Stimulated activated effector memory CD8-positive, alpha-beta T cell treated with anti-CD3 and anti-CD28 coated beads, Interleukin-12 subunit alpha, Interleukin-12 subunit beta, amount 100 ng/mL, for 72 hours (primary cell): ENCODE data around the gene OPA1.

ENCODE experiments used
- ATAC-seq: fragments of 150-1000 bp; cut with Tn5 transposase; 2 replicates; pipeline ENCODE4 v1.10.0; 2021
- DNase-seq, 2 donors: peaks; one replicate each; pipeline ENCODE4 v3.0.0; 2021 to 2022; ENCODE audit warnings: low spot score in 2 of 2
- H3K27ac Mint-ChIP-seq: one replicate; pipeline ENCODE4 v1.8.0; 2022; ENCODE audit warnings: mild to moderate bottlenecking, mixed read lengths
- H3K36me3 Mint-ChIP-seq: one replicate; pipeline ENCODE4 v1.8.0; 2022; ENCODE audit warnings: mild to moderate bottlenecking, mixed read lengths
- H3K4me1 Mint-ChIP-seq: one replicate; pipeline ENCODE4 v1.8.0; 2022; ENCODE audit warnings: mixed read lengths
- H3K4me3 Mint-ChIP-seq: one replicate; pipeline ENCODE4 v1.8.0; 2022; ENCODE audit warnings: mild to moderate bottlenecking, mixed read lengths
- H3K9me3 Mint-ChIP-seq: one replicate; pipeline ENCODE4 v1.8.0; 2022; ENCODE audit warnings: mixed read lengths

The OPA1 gene

DNA sequence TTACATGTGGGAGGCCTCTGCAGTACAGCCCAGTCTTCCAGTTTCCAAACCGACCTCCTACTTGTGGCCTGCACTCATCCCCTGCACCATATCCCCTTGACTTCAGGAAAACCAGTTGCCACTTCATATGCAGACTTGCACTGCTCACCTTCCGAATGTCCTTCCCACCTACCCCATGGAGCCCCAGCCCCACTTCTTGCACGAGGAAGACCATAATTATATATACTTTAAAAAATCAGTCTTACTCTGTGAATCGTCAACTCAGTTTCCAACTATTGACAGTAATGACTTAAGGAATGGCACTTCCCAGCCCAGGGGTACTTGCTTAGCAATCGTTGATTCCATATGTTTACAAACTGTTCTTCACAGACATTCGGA, 136.1 kb downstream of the OPA1 start:
- peak in 1 of 2 donors; percentile 10 for DNase-seq
- Mint-ChIP-seq H3K36me3 (no peaks in the 10 kb centered on the region), H3K4me3 (no peak overlapping the region), H3K9me3 (no peaks in the 10 kb centered on the region), H3K4me1 (no peaks in the 10 kb centered on the region), H3K27ac (no peak overlapping the region)
- ATAC-seq, result no peak

DNA sequence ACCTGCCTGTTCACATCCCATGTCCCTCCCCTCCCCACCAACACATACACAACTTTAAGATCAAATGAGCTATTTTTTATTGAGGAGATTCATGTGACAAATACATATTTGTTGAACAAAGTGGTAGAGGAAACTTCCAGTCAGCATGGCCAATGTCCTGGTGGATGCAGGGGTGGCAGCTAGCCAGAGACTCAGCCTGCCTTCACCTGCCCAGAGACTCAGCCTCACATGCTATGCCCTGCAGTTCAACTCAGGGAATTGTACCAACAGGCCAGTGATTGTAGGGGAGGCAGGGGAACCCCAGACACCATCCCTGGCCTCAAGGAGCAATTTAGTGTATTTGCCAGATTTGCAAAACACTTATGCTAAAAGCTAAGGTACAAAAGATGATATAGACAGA, 136.6 kb downstream of the OPA1 start:
- Mint-ChIP-seq H3K4me1 (no peaks in the 10 kb centered on the region), H3K4me3 (no peak overlapping the region), H3K27ac (no peak overlapping the region), H3K9me3 (no peaks in the 10 kb centered on the region), H3K36me3 (no peaks in the 10 kb centered on the region)
- no peak for ATAC-seq
- DNase-seq, result peak in 1 of 2 donors; percentile 7

DNA sequence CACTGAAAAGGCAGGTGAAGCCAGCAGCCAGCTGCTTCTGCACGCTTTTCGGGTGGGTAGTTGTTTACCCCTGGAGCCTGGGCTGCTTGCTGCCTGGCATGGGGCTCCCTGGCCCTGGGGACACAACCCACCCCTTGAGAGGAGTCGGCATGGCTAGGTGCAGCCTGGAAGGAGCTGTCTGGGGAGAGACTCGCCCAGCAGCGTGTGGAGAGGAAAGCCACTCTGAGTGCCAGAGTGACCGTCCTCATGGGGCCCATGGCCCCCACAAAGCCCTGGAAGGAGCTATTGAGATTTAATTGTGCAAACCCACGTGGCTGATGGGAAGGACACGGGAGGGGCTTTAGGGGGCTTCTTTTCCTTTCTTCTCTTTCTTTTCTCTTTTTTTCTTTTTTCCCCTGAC, 137.5 kb downstream of the OPA1 start:
- no peaks in the 10 kb centered on the region for H3K36me3 Mint-ChIP-seq
- no peaks in the 10 kb centered on the region for H3K4me1 Mint-ChIP-seq
- ATAC-seq (no peak), DNase-seq (peak in 1 of 2 donors; percentile 34)
- no peaks in the 10 kb centered on the region for H3K9me3 Mint-ChIP-seq
- H3K27ac Mint-ChIP-seq, result no peak overlapping the region
- no peak overlapping the region for H3K4me3 Mint-ChIP-seq

DNA sequence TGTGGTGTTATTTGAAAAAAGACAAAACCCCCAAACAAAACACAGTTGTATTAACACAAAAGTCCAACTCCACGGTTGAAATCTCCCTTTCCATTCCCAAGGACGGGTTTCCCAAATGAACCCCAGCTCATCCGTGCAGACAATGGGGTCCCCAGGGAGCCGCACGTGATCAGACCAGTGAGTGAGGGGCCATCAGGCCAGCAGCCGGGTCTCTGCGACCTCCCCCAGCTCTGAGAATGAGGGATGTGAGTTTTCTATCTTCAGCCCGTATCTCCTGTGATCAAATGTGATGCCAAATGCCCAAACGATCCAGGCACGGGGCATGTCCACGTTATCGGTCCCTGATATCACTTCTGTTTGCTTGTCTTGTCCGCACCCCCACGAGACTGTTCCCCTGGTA, 138.0 kb downstream of the OPA1 start:
- ATAC-seq, result no peak
- Mint-ChIP-seq H3K9me3 (no peaks in the 10 kb centered on the region), H3K4me1 (no peaks in the 10 kb centered on the region), H3K27ac (no peak overlapping the region), H3K36me3 (no peaks in the 10 kb centered on the region), H3K4me3 (no peak overlapping the region)
- DNase-seq, result peak in 1 of 2 donors; percentile 8

DNA sequence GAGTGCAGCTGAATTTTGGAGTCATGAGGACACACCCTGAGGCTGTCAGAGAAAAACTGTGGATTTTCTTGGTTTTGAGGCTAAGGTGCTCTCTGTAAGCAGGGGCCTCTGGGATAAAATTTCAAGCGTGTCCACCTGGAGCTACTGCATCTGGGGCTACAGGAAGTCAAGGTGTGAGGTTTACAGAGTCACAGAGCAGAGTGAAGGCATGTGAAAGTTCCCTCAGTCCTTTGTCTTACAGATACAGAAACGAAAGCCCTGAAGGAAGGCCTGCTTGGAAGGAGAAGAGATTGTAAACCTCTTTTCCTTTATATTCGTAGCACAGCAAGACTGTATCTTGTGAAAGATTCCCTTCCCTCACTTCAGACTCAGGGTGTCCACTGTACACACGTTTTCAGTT, 138.6 kb downstream of the OPA1 start:
- H3K36me3 Mint-ChIP-seq, result no peaks in the 10 kb centered on the region
- ATAC-seq (no peak), DNase-seq (no peak)
- no peak overlapping the region for H3K27ac Mint-ChIP-seq
- no peak overlapping the region for H3K4me3 Mint-ChIP-seq
- H3K9me3 Mint-ChIP-seq, result no peaks in the 10 kb centered on the region
- no peaks in the 10 kb centered on the region for H3K4me1 Mint-ChIP-seq

DNA sequence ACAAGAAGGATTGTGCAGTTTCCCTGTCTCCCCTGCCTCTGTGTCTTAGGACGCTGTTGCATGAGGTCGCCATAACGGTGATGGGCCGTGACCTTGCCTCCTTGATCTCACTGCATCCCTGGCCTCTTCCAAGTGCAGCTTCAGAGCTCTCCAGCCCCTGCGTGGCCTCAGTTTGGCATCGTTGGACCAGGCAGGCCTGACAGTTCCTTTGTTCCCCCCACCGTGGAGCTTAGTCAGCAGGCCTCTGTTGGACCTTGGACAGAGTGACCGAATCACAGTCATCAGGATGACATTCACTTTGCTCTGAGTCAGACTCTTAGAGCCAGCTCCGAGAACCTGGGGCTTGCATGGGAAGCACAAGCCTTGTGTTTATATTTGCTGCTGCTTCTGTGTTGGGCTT, 139.4 kb downstream of the OPA1 start:
- H3K9me3 Mint-ChIP-seq, result no peaks in the 10 kb centered on the region
- peak in 1 of 2 donors; percentile 22 for DNase-seq

DNA sequence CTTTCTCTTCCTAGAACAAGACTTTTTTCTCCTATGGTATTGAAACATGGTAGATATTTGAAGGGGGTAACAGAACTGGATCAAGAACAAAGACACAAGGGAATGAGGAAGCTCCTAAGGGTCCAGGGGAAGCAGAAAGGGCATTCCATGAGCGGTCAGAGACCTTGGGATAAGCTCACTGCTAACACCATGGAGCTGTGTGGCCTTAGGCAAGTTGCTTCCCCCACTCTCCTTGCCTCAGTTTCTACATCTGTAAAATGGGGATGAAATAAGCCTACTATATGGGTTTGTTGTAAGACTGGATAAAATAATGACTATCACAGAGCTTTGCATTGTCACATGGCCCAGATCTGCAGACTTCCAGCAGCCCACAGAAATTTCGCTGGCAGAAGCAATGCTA, 139.8 kb downstream of the OPA1 start:
- H3K36me3 Mint-ChIP-seq, result no peaks in the 10 kb centered on the region
- no peaks in the 10 kb centered on the region for H3K9me3 Mint-ChIP-seq
- no peak overlapping the region for H3K4me3 Mint-ChIP-seq
- no peaks in the 10 kb centered on the region for H3K4me1 Mint-ChIP-seq
- DNase-seq, result no peak
- no peak for ATAC-seq
- H3K27ac Mint-ChIP-seq, result no peak overlapping the region

More for the DNA sequence above, 139.4 kb downstream of the OPA1 start:
- Mint-ChIP-seq H3K4me1 (no peaks in the 10 kb centered on the region), H3K4me3 (no peak overlapping the region), H3K36me3 (no peaks in the 10 kb centered on the region), H3K27ac (no peak overlapping the region)
- no peak for ATAC-seq

DNA sequence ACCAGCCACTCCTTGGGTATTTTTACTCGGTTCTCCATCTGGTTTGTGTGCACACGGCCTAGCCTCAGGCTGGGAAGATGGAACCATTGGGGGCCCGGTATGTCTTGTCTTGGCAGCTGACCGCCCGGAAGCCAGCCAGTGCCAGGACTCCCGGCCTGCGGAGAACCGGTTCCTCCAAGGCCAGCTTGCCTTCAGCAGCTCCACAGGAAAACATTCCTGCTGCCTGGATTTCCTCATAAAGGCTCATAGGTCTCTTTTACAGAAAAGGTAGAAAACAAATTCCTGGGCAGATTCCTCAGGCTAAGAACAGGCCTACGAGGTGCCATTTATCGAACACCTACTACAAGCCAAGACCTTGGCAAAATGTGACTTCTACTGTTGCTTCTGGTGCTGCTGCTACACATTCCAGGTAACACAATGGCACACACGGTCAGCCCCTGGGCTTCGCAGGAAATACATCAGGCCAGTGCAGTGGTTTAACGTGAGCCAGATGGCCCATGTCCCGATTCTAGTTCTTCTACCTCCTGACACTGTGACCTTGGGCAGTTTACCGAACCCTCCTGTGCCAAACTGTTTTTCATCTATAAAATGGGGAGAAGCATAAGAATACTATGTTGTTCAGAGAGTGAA, 141.8 kb downstream of the OPA1 start:
- peak in 1 of 2 donors; percentile 29 for DNase-seq
- H3K4me1 Mint-ChIP-seq, result no peaks in the 10 kb centered on the region
- H3K27ac Mint-ChIP-seq, result no peak overlapping the region
- H3K36me3 Mint-ChIP-seq, result no peaks in the 10 kb centered on the region
- ATAC-seq, result no peak
- H3K4me3 Mint-ChIP-seq, result no peak overlapping the region
- H3K9me3 Mint-ChIP-seq, result no peaks in the 10 kb centered on the region

DNA sequence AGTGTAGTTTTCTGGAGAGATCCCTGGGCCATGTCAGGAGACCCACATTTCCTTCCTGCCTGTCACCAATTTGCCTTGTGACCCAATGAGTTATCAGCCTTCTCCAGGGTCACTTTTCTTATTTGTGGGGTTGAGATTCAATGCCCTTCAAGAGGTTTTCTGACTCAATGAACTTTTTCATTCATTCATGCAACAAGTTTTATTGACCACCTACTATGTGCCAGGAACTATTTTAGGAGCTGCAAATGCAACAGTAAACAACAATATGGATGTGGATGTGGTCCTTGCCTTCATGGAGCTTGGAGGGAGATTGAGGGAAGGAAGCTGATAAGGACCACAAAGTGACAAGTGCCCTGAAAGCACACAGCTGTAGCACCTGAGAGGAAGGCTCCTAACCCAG, 142.8 kb downstream of the OPA1 start:
- no peaks in the 10 kb centered on the region for H3K4me1 Mint-ChIP-seq
- DNase-seq, result peak in 1 of 2 donors; percentile 6
- H3K4me3 Mint-ChIP-seq, result no peak overlapping the region
- H3K9me3 Mint-ChIP-seq, result no peaks in the 10 kb centered on the region
- ATAC-seq, result no peak
- no peaks in the 10 kb centered on the region for H3K36me3 Mint-ChIP-seq
- no peak overlapping the region for H3K27ac Mint-ChIP-seq

DNA sequence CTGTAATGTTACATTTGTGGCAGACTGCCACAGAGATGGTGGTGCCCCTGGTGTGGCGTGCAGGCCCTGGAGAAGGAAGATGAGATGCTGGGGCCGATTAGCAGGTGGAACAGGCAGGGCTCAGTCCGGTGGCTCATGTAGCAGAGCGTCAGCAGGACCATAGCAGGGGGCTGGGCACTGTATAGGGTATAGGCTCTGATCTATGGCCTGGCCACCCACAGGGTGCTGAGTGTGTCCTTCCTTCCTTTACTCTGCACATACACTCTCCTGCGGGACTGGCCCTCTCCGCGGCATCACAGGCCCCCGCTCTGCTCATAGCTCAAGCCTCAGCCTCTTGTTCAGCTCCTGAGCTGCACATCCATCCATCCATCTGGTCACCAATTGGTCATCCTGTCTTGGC, 143.6 kb downstream of the OPA1 start:
- ATAC-seq, result peak; percentile 39
- H3K4me3 Mint-ChIP-seq, result no peak overlapping the region

DNA sequence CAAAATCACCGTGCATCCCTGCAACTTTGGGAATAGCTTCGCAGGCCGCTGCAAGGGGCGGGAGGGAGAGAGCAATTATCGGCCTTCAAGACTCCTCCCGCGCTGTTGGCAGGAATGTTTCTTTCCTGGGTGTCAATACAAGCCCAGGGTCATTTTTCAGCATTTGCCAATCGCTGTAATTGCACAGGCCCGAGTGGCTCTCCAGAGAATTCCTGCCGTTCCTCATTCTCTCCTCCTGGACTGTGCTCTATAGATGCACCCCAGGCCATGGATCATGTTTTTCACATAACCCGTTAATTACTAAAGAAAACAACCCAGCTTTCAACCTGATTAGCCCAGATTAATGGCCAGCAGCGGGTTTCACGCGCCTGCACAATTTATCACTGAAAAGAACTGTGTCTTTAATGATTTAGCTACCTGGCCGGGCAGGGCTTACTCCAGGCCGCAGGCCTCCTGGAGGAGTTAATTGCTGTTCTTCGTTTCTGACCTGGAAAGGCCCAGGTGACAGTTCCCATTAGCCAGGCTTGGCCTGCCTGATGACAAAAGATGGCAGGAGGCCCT, 144.3 kb downstream of the OPA1 start:
- Mint-ChIP-seq H3K27ac (no peak overlapping the region), H3K4me3 (no peak overlapping the region), H3K36me3 (no peaks in the 10 kb centered on the region), H3K9me3 (no peaks in the 10 kb centered on the region), H3K4me1 (no peaks in the 10 kb centered on the region)
- peak in 1 of 2 donors; percentile 43 for DNase-seq
- ATAC-seq, result no peak

More for the DNA sequence above, 143.6 kb downstream of the OPA1 start:
- no peak overlapping the region for H3K27ac Mint-ChIP-seq
- no peaks in the 10 kb centered on the region for H3K9me3 Mint-ChIP-seq
- H3K36me3 Mint-ChIP-seq, result no peaks in the 10 kb centered on the region
- DNase-seq, result no peak
- no peaks in the 10 kb centered on the region for H3K4me1 Mint-ChIP-seq

DNA sequence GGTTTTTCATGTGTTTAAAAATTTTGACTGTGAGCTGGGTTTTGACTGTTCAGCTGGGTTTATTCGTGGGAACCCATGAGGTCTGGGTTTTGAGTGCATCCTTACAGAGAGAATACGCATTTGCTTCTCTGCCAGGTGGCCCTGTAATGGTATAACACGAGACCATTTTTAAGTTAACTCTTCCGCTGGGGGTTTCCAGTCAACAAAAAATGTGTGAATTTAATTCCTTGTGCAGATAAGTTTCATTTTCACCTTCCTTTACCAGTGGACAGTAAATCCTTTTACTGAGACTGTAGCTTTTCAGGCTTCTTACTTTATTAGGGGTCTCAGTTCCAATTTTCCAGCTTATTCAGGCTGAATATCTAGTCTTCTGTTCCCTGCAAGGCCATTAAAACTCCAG, 149.6 kb downstream of the OPA1 start:
- H3K9me3 Mint-ChIP-seq, result no peaks in the 10 kb centered on the region
- no peak overlapping the region for H3K4me3 Mint-ChIP-seq
- ATAC-seq, result no peak

DNA sequence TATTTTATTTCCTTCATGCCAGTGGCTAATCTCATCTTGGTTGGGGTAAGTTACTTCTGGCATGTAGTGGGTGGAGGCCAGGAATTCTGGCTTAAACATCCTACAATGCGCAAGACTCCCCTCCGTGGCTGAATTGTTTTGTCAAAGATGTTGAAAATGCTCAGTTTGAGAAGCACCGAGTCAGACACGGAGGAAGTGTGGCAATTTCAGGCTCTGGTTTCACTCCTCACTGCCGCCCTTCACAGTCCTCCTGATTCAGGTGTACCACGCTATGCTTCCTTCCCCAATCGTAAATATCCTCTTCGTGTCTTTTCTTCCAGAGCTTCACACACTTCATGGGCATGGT, 150.7 kb downstream of the OPA1 start:
- Mint-ChIP-seq H3K4me1 (peaks cover 6% of the 10 kb centered on the region), H3K4me3 (no peak overlapping the region), H3K27ac (no peak overlapping the region), H3K36me3 (no peaks in the 10 kb centered on the region), H3K9me3 (no peaks in the 10 kb centered on the region)
- DNase-seq, result peak in 1 of 2 donors; percentile 44
- peak; percentile 42 for ATAC-seq

More for the DNA sequence above, 149.6 kb downstream of the OPA1 start:
- H3K4me1 Mint-ChIP-seq, result peaks cover 6% of the 10 kb centered on the region
- DNase-seq, result no peak
- H3K36me3 Mint-ChIP-seq, result no peaks in the 10 kb centered on the region
- no peak overlapping the region for H3K27ac Mint-ChIP-seq

DNA sequence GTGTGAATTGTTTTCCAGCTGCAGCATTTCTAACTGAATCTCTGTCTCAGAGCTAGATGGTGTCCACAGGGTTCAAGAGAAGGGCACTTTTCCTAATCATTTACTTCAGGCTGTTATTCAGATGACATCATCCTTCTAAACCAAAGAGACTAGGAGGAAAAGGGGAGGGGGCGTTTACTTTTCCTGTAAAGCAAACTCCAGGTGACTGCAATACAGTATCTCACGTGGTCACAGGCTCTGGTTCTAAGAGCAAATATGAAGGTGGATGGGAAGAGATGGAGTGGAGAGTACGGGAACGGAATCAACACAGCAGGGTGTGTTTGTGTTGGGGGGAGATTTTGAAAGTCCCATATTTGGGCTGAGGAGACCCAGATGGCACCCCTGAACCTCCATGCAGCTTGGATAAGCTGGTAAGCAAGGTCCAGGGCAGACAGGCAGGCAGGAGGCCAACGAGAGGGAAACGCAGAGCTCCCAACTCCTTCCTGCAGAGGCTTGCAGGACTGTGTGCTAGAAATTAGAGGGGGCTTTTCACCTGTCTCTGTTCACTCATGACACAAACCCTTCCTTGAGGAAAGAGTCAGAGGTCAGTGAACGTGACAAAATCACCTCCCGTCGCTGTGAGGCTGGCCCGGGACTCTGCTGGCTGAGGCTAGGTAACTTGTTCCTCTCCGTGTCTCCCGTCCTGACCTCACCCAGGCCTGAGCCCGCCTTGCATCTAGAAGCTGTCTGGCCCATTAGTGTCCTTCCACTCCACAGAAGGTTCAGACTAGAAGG, 151.2 kb downstream of the OPA1 start:
- DNase-seq, result peak in 1 of 2 donors; percentile 37
- Mint-ChIP-seq H3K4me3 (no peak overlapping the region), H3K4me1 (peaks cover 6% of the 10 kb centered on the region), H3K36me3 (no peaks in the 10 kb centered on the region), H3K9me3 (no peaks in the 10 kb centered on the region), H3K27ac (no peak overlapping the region)
- ATAC-seq, result peak; percentile 21

DNA sequence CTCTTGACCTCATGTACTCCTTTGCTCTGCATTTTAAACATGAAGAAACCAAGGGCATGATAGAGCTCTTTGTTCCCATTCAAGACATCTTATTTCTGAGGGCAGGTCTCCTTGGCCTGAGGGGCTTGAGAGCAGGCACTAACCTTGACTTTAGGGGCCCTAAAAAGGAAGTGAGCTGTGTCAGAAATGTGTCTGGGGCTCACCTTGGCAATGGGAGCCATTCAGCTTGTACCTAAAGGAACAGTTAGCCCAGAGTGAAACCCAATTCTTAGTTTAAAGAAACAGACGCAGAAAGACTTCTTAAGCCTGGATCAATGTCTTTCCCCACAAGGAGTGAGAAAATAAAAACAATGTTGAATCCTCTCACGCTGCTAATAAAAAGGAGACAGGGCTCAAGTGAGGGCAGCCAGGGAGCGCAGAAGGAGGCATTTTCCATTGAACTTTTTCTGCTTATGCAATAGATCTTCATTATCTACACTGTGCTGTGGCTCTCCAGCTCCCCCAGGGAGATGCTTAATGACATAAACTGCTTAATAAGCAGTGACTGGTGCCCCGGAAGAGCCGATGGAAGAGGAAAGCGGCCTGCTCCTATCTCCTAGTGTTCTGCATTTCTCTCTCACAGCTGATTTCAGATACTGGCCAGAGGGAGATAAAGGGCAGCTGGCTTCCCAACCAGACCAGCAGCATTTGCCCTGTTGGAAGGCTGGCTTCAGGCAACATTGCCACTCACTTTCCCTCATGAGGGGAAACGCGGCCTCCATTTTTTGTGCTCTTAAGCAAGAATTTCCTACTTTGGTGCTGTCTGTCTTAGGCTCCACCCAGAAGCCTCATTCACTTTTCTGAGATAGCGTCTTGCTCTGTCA, 152.0 kb downstream of the OPA1 start:
- ATAC-seq (no peak), DNase-seq (peak in 1 of 2 donors; percentile 23)
- Mint-ChIP-seq H3K36me3 (no peaks in the 10 kb centered on the region), H3K4me1 (peaks cover 6% of the 10 kb centered on the region), H3K4me3 (no peak overlapping the region), H3K27ac (no peak overlapping the region), H3K9me3 (no peaks in the 10 kb centered on the region)
